ENCODE data around the gene HAT1. TPM values are rescaled to one million over a fixed set of nuclear protein-coding genes. Genes with fewer than 3 reads are reported as not detected.

The HAT1 gene
- total RNA-seq, 4 donors from 2014 or later: 21.8 to 39.4 (median 24.6) TPM

DNA sequence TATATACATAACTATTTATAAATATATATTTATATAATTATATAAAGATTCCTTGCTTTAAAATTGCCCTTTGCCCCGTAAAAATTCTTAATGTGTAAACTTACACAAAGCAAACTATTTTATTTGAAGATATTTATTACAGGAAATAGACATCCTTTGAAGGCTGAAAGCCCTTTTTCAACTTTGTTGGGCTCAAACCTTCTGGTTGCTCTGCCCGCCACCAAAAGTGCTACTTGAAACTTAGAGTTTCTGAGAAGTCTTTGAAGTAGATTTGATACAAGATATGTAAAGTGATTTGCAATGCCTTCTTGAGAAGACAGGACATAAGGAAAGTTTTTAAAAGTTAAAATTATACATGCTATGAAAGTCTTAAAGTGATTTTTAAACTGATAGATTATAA, 40.9 kb downstream of the HAT1 start:
- Histone ChIP-seq H3K36me3 (peaks cover 12 to 28% (median 18%) of the 10 kb centered on the region in 4 donors), H3K4me1 (peaks cover 10 to 29% (median 27%) of the 10 kb centered on the region in 4 donors), H3K9me3 (no peaks in the 10 kb centered on the region), H3K27me3 (no peaks in the 10 kb centered on the region), H3K4me3 (no peak overlapping the region), H3K27ac (replicated peaks in 1 of 4) (no peak overlapping the region)
- no peak for TF ChIP-seq EP300 (IDR thresholded peaks at IDR 0.05)
- TF ChIP-seq, protein P1, sequence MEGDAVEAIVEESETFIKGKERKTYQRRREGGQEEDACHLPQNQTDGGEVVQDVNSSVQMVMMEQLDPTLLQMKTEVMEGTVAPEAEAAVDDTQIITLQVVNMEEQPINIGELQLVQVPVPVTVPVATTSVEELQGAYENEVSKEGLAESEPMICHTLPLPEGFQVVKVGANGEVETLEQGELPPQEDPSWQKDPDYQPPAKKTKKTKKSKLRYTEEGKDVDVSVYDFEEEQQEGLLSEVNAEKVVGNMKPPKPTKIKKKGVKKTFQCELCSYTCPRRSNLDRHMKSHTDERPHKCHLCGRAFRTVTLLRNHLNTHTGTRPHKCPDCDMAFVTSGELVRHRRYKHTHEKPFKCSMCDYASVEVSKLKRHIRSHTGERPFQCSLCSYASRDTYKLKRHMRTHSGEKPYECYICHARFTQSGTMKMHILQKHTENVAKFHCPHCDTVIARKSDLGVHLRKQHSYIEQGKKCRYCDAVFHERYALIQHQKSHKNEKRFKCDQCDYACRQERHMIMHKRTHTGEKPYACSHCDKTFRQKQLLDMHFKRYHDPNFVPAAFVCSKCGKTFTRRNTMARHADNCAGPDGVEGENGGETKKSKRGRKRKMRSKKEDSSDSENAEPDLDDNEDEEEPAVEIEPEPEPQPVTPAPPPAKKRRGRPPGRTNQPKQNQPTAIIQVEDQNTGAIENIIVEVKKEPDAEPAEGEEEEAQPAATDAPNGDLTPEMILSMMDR (IDR thresholded peaks at IDR 0.05): no peak
- TF ChIP-seq POLR2A (IDR thresholded peaks at IDR 0.05; ENCODE audit: low read depth): no peak
- no peak for TF ChIP-seq POLR2AphosphoS5 (IDR thresholded peaks at IDR 0.05)
- DNase-seq (ENCODE audit: extremely low spot score): no peak
- WGBS: 96% methylated on average over 2 of the region's 2 CpGs
- intact Hi-C loops (cut with DNase I): no loop called here

DNA sequence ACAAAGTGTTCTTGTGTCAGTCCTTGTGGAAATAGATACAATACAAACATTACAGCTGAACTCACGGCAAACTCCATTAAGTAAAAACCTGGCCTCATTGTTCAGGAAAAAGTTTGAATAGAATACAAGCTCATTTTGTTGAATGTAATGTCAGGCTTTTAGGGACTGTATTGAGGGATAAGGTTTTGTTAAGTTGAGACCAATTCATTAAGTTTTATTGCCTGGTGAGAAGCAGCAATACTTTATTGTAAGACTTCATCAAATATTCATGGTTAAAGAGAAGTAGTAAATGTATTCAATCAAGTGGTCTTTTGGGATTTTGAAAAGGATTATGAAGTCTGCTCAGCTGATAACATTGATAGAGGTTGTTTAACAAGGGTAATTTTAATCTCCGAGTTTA, 42.0 kb downstream of the HAT1 start:
- H3K4me1 ChIP-seq: peaks cover 5 to 18% (median 16%) of the 10 kb centered on the region in 4 donors
- intact Hi-C loops (cut with DNase I): no loop called here
- H3K4me3 ChIP-seq: no peak overlapping the region
- H3K27me3 ChIP-seq: no peaks in the 10 kb centered on the region
- peaks cover 13 to 33% (median 18%) of the 10 kb centered on the region in 4 donors for H3K36me3 ChIP-seq
- no peaks in the 10 kb centered on the region for H3K9me3 ChIP-seq
- WGBS: 94% methylated on average over 2 of the region's 2 CpGs
- no peak overlapping the region for H3K27ac ChIP-seq (replicated peaks in 1 of 4)
- TF ChIP-seq POLR2A (IDR thresholded peaks at IDR 0.05; ENCODE audit: low read depth): no peak
- TF ChIP-seq POLR2AphosphoS5 (IDR thresholded peaks at IDR 0.05): no peak
- no peak for TF ChIP-seq EP300 (IDR thresholded peaks at IDR 0.05)
- TF ChIP-seq, protein P1 (IDR thresholded peaks at IDR 0.05): no peak
- no peak for DNase-seq (ENCODE audit: extremely low spot score)

GRCh38 chr2:171965238-171965637, 43.0 kb downstream of the HAT1 start:
- intact Hi-C loops (cut with DNase I): no loop called here
- H3K4me3 ChIP-seq: no peak overlapping the region
- H3K27ac ChIP-seq (replicated peaks in 1 of 4): no peak overlapping the region
- TF ChIP-seq EP300 (IDR thresholded peaks at IDR 0.05): no peak
- TF ChIP-seq POLR2AphosphoS5 (IDR thresholded peaks at IDR 0.05): no peak
- TF ChIP-seq, protein P1 (IDR thresholded peaks at IDR 0.05): no peak
- TF ChIP-seq POLR2A (IDR thresholded peaks at IDR 0.05; ENCODE audit: low read depth): no peak
- 87% methylated on average over 3 of the region's 3 CpGs for WGBS
- no peaks in the 10 kb centered on the region for H3K27me3 ChIP-seq
- H3K9me3 ChIP-seq: no peaks in the 10 kb centered on the region
- H3K36me3 ChIP-seq: peaks cover 13 to 33% (median 20%) of the 10 kb centered on the region in 4 donors
- DNase-seq (ENCODE audit: extremely low spot score): no peak
- peaks cover 5 to 10% (median 8%) of the 10 kb centered on the region in 4 donors for H3K4me1 ChIP-seq

GRCh38 chr2:171965661-171966060, 43.4 kb downstream of the HAT1 start:
- Histone ChIP-seq H3K4me1 (peaks cover 1 to 5% (median 3%) of the 10 kb centered on the region in 4 donors), H3K27ac (replicated peaks in 1 of 4) (no peak overlapping the region), H3K4me3 (no peak overlapping the region), H3K27me3 (no peaks in the 10 kb centered on the region), H3K9me3 (no peaks in the 10 kb centered on the region), H3K36me3 (peaks cover 13 to 35% (median 21%) of the 10 kb centered on the region in 4 donors)
- intact Hi-C loops (cut with DNase I): no loop called here
- TF ChIP-seq POLR2A (IDR thresholded peaks at IDR 0.05; ENCODE audit: low read depth): no peak
- TF ChIP-seq EP300 (IDR thresholded peaks at IDR 0.05): no peak
- no peak for TF ChIP-seq POLR2AphosphoS5 (IDR thresholded peaks at IDR 0.05)
- TF ChIP-seq, protein P1 (IDR thresholded peaks at IDR 0.05): no peak
- 98% methylated on average over 3 of the region's 3 CpGs for WGBS
- DNase-seq (ENCODE audit: extremely low spot score): no peak

DNA sequence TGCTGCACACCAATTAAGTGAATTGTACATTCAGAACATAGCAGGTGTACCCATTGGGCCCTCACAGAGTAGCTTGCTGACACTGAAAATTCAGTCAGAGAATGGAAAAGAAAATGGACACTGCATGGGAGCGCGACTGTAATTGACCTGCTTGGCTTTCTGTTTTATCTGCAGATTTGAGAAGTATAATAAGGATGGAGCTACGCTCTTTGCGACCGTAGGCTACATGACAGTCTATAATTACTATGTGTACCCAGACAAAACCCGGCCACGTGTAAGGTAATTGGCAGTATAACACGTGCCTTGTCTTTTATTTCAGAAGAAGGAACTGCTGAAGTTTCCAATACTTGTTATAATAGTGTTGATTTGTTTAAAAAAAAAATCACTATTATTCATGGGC, 44.0 kb downstream of the HAT1 start:
- no peaks in the 10 kb centered on the region for H3K4me1 ChIP-seq
- no peaks in the 10 kb centered on the region for H3K27me3 ChIP-seq
- 95% methylated on average over 8 of the region's 8 CpGs for WGBS
- no peak for DNase-seq (ENCODE audit: extremely low spot score)
- H3K27ac ChIP-seq (replicated peaks in 1 of 4): no peak overlapping the region
- TF ChIP-seq, protein P1 (IDR thresholded peaks at IDR 0.05): no peak
- TF ChIP-seq POLR2AphosphoS5 (IDR thresholded peaks at IDR 0.05) (no peak), EP300 (IDR thresholded peaks at IDR 0.05) (no peak), POLR2A (IDR thresholded peaks at IDR 0.05; ENCODE audit: low read depth) (no peak)
- H3K4me3 ChIP-seq: no peak overlapping the region
- peaks cover 13 to 40% (median 23%) of the 10 kb centered on the region in 4 donors for H3K36me3 ChIP-seq
- intact Hi-C loops (cut with DNase I): no loop called here
- H3K9me3 ChIP-seq: no peaks in the 10 kb centered on the region
